Measurements from ENCODE around the gene SLC35D2. TPM values are rescaled to one million over a fixed set of nuclear protein-coding genes. Genes with fewer than 3 reads are reported as not detected.
A peak's percentile ranks its signal among the peaks of the same experiment; 100 is the strongest.

Gene SLC35D2
- total RNA-seq, 1 donor from 2014 or later, result 44.7 TPM

GRCh38 chr9:96423322-96423984 is 39.9 kb upstream of the SLC35D2 start:
- H3K4me3 Mint-ChIP-seq (ENCODE audit: unreplicated experiment), result no peak overlapping the region
- no peak overlapping the region for H3K27ac Mint-ChIP-seq (ENCODE audit: unreplicated experiment)

DNA sequence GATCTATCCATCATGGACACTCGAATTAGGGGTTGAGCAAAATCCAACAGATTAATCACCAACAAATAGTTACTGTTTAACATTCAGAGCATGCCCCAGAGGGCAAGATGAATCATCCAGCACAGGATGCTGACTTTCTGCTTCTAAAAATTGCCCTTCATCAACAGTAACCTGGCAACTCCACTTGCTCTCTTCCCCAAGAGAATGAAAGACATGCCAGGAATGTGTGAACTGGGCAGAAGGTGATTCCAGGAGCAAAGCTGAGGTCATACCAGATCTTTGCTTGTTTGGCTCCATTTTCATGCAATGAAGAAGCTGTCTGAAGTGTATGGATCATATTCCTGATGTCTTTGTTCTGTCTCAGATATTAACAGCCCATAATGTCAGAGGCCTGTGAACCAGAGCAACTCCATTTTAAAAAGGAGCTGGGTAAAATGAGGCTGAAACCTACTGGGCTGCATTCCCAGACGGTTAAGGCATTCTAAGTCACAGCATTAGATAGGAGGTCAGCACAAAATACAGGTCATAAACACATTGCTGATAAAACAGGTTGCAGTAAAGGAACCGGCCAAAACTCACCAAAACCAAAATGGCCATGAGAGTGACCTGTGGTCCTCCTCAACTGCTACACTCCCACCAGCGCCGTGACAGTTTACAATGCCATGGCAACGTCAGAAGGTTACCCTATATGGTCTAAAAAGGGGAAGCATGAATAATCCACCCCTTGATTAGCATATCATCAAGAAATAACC is 37.1 kb upstream of the SLC35D2 start:
- Mint-ChIP-seq H3K4me1 (ENCODE audit: low read depth, unreplicated experiment) (peaks cover 13% of the 10 kb centered on the region), H3K27me3 (ENCODE audit: unreplicated experiment) (peaks cover 4% of the 10 kb centered on the region), H3K4me3 (ENCODE audit: unreplicated experiment) (no peak overlapping the region), H3K9me3 (ENCODE audit: unreplicated experiment) (peaks cover 4% of the 10 kb centered on the region), H3K36me3 (ENCODE audit: unreplicated experiment) (no peaks in the 10 kb centered on the region), H3K27ac (ENCODE audit: unreplicated experiment) (peak overlapping the region; percentile 69)
- no peak for DNase-seq
- no peak for TF ChIP-seq CTCF (IDR thresholded peaks at IDR 0.05; ENCODE audit: partially characterized antibody, unreplicated experiment)

More at GRCh38 chr9:96423322-96423984, 39.9 kb upstream of the SLC35D2 start:
- no peak for TF ChIP-seq CTCF (IDR thresholded peaks at IDR 0.05; ENCODE audit: partially characterized antibody, unreplicated experiment)
- Mint-ChIP-seq H3K9me3 (ENCODE audit: unreplicated experiment) (peaks cover 4% of the 10 kb centered on the region), H3K4me1 (ENCODE audit: low read depth, unreplicated experiment) (peaks cover 9% of the 10 kb centered on the region), H3K36me3 (ENCODE audit: unreplicated experiment) (no peaks in the 10 kb centered on the region), H3K27me3 (ENCODE audit: unreplicated experiment) (no peaks in the 10 kb centered on the region)
- DNase-seq, result no peak

DNA sequence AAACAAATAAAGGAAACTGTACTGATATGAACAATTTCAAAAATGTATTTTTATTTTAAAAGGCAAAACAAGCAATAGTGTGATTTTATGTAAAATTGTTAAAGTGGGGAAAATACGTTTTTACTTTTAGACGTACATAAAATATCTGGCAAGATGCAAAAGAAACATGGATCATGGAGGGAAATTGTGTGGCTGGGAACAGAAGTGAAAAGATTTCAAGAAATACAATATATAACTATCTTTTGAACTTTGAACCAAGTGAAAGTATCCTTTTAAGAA is 36.1 kb upstream of the SLC35D2 start:
- peak overlapping the region; percentile 76 for H3K27ac Mint-ChIP-seq (ENCODE audit: unreplicated experiment)
- H3K36me3 Mint-ChIP-seq (ENCODE audit: unreplicated experiment), result no peaks in the 10 kb centered on the region
- H3K9me3 Mint-ChIP-seq (ENCODE audit: unreplicated experiment), result peaks cover 4% of the 10 kb centered on the region
- DNase-seq, result no peak
- H3K27me3 Mint-ChIP-seq (ENCODE audit: unreplicated experiment), result peaks cover 4% of the 10 kb centered on the region
- H3K4me1 Mint-ChIP-seq (ENCODE audit: low read depth, unreplicated experiment), result peaks cover 13% of the 10 kb centered on the region
- H3K4me3 Mint-ChIP-seq (ENCODE audit: unreplicated experiment), result peak overlapping the region; percentile 89
- no peak for TF ChIP-seq CTCF (IDR thresholded peaks at IDR 0.05; ENCODE audit: partially characterized antibody, unreplicated experiment)

DNA sequence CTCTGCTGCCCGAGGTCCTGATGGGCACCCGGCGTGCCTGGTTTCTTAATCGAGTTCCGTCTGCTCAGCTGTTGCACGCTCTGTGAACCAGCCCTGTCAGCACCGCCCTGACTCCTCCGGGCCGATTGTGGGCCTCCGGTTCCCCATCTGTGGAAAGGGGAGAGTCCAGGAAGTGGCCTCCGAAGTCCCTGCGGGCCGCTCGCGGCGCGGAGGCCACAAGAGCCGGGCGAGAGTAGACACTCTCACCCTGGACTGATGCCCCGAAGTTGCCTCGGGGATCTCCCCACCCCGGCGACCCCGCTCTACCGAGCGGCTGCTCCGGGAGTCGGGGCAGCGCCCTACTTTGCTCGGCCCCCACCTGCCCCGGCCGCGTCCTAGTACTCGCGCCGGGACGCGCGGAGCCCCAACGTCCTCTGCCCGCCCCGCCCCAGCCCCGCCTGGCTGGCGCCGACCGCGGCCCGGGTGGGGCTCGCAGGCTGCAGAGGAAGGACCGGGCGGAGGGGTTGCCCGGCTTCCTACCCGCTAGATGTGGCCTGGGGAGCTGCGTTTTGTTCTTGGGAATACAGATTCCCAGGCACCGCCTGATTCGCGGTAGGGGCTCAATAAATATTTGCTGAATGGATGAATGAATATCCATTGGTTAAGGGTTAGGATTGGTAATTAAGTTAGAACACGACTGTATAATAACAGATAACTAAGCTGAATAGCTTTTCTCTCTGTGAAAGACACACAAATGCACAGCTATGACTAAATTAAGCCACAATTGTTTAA is 35.6 kb upstream of the SLC35D2 start:
- peak overlapping the region; percentile 96 for H3K27ac Mint-ChIP-seq (ENCODE audit: unreplicated experiment)
- H3K4me3 Mint-ChIP-seq (ENCODE audit: unreplicated experiment), result peak overlapping the region; percentile 90
- H3K27me3 Mint-ChIP-seq (ENCODE audit: unreplicated experiment), result peaks cover 4% of the 10 kb centered on the region
- TF ChIP-seq CTCF (IDR thresholded peaks at IDR 0.05; ENCODE audit: partially characterized antibody, unreplicated experiment), result no peak
- H3K4me1 Mint-ChIP-seq (ENCODE audit: low read depth, unreplicated experiment), result peaks cover 13% of the 10 kb centered on the region
- peak; percentile 82 for DNase-seq
- no peaks in the 10 kb centered on the region for H3K36me3 Mint-ChIP-seq (ENCODE audit: unreplicated experiment)
- H3K9me3 Mint-ChIP-seq (ENCODE audit: unreplicated experiment), result peaks cover 4% of the 10 kb centered on the region
